WI38 (cell line): ENCODE results near the gene SBDS.
A peak's percentile ranks its signal among the peaks of the same experiment; 100 is the strongest.
"Not testable (repeated sequence)": the region's sequence is repeated elsewhere in the genome, so short reads cannot be mapped to it uniquely, and the experiment has no call there.

ENCODE experiments used
- H3K4me3 ChIP-seq: 2 replicates; pipeline ENCODE4 v1.5.1; 2011; ENCODE audit warnings: low read depth, mild to moderate bottlenecking, control low read depth, low read length
- TF ChIP-seq, protein P1 (sequence below): IDR thresholded peaks from 2 replicates; pipeline ENCODE4 v1.5.1; 2012; ENCODE audit warnings: low read depth, mild to moderate bottlenecking, control low read depth, low read length

Gene SBDS

DNA sequence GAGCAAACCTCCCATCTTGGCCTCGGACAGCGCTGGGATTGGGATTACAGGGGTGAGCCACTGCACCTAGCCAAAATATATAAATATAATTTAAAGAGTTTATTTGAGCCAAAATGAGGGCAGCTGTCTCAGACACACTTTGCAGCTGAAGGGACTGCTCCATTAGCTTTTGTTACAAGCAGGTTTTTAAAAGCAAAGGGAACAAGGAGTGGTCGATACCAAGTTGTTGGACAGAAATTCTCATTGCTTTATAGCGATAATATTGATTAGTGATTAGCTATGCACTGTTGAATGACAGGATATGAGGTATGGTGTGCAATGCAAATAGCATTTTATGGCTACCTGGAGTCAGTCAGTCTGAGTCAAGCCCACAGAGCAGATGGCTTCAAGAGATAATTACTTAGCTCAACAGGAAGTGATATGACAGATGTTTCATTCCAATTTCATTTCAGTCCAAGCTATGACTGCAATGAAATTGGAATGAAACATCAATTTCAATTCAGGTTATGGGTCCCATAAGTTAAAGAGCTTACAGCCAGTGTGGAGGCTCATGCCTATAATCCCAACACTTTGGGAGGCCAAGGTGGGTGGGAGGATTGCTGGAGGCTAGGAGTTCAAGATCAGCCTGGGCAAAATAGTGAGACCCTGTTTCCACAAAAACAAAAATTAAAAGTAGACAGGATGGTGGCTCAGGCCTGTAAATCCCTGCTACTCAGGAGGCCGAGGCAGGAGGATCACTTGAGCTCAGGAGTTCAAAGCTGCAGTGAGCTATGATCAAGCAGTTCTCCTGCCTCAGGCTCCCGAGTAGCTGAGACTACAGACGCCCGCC lies 24.4 kb upstream of the SBDS start:
- no peak overlapping the region for H3K4me3 ChIP-seq
- TF ChIP-seq, protein P1, sequence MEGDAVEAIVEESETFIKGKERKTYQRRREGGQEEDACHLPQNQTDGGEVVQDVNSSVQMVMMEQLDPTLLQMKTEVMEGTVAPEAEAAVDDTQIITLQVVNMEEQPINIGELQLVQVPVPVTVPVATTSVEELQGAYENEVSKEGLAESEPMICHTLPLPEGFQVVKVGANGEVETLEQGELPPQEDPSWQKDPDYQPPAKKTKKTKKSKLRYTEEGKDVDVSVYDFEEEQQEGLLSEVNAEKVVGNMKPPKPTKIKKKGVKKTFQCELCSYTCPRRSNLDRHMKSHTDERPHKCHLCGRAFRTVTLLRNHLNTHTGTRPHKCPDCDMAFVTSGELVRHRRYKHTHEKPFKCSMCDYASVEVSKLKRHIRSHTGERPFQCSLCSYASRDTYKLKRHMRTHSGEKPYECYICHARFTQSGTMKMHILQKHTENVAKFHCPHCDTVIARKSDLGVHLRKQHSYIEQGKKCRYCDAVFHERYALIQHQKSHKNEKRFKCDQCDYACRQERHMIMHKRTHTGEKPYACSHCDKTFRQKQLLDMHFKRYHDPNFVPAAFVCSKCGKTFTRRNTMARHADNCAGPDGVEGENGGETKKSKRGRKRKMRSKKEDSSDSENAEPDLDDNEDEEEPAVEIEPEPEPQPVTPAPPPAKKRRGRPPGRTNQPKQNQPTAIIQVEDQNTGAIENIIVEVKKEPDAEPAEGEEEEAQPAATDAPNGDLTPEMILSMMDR = no peak

DNA sequence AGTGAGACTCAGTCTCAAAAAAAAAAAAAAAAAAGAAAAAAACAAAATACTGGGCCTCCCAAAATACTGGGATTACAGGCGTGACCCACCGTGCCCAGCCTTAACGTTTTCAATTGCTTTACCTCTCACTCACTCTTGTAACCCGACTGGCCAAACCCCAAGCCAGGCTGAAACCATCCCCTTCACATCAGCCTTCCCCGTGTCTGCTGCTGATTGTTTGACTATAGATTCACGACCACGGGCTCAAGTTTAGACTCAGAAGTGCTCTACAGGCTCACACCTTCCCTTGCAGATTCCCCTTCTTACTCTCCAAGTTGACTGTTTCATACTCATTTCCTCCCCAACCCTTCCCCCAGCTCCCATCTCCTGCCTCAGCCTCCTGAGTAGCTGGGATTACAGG lies 23.6 kb upstream of the SBDS start:
- no peak overlapping the region for H3K4me3 ChIP-seq
- TF ChIP-seq, protein P1 = no peak

DNA sequence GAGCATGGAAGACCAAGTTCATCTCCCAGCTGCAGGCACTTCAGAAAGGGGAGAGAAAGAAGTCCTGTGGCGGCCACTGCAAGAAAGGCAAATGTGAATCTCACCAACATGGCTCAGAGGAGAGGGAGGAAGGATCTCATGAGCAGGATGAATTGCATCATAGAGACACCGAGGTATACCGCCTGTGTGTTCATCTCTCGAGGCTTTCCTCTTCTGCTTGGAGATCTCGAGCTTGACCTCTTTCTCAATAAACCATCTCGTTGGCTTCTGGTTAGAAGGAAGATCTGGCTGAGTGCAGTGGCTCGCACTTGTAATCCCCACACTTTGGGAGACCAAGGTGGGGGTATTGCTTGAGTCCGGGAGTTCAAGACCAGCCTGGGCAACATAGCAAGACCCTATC lies 22.6 kb upstream of the SBDS start:
- not testable (repeated sequence) for H3K4me3 ChIP-seq

DNA sequence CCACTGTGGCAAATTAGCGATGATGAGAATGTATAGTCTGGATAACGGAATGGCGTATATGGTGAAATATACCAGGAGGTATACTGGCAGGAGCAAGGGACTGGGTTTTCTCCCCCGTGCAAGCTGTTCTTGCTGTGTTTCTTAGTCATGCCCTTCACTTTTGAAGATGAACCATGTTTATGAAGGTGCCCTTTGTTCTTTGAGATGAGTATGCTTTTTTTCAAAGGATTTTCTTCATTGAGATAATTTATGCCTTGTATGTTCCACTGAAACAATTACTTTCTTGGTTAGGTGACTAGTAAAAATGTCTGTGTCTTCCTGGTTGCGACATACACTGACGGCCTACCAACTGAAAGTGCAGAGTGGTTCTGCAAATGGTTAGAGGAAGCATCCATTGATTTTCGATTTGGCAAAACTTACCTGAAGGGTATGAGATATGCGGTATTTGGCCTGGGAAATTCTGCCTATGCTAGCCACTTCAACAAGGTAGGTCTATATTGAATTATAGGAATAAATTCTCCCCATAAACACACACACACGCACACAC lies 18.8 kb upstream of the SBDS start:
- H3K4me3 ChIP-seq = not testable (repeated sequence)

DNA sequence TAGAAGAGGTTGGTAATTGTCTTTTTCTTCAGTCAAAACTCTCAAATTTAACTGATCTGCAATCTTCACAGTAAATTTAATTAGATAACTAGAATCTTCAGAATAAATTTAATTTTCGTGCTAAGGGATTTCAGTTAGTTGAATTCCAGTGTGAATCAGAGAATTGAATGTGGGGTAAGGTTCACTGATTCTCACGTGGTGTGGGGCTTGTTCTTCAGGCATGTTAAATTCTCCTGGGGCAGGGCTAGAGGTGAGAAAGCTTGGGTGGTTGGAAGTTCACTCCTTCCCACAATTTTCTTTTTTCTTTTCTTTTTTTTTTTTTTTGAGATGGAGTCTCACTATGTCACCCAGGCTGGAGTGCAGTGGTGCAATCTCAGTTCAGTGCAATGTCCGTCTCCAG lies 14.3 kb upstream of the SBDS start:
- not testable (repeated sequence) for H3K4me3 ChIP-seq

DNA sequence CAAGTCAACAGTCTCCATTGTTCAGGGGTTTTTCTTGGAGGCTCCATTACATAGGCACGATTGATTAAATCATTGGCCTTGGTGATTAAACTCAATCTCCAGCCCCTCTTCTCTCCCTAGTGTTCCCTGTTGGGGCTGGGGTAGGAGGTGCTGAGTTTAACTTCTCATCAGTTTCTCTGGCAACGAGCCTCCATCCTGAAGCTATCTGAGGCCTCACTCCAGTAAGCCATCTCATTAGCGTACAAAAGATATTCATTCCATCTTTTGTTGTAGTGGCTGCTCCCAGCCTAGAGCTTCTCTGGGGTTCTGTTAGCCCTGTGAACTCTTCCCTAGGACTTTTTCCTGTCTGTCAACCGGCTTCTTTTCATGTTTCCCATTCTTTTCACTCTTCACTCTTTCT lies 12.9 kb upstream of the SBDS start:
- TF ChIP-seq, protein P1 = no peak
- H3K4me3 ChIP-seq = no peak overlapping the region

DNA sequence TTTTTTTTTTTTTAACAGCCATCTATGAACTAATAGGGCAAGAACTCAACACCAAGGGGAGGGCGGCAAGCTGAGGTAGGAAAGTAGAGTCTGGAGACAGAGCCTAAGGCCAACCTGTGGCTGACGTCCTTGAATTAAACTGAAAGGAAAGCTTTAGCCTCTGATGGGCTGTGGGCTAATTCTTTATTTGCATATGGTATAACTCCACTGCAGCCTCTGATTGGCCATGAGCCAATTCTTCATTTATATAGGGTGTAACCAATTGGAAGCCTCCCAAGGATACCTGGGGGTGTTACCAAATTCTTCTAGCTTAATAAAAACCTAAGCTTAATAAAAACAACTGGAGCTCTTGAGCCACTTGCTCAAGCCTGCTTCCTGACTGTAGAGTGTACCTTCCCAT lies 11.6 kb upstream of the SBDS start:
- H3K4me3 ChIP-seq = no peak overlapping the region
- TF ChIP-seq, protein P1 = no peak

DNA sequence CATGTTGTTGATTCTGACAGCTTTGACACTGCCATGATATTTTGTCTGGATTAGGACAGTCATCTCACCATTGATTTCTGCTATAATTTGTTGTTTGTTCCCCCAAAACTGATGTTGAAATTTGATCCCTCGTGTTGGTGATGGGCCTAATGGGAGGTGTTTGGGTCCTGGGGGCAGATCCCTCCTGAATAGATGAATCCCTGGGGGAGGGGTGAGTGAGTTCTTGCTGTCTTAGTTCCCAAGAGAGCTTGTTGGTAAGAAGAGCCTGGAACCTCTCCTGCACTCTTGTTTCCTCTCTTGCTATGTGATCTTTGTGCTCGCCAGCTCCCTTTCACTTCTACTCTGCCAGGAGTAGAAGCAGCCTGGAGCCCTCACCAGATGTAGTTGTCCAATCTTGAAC lies 8.8 kb upstream of the SBDS start:
- H3K4me3 ChIP-seq = not testable (repeated sequence)

DNA sequence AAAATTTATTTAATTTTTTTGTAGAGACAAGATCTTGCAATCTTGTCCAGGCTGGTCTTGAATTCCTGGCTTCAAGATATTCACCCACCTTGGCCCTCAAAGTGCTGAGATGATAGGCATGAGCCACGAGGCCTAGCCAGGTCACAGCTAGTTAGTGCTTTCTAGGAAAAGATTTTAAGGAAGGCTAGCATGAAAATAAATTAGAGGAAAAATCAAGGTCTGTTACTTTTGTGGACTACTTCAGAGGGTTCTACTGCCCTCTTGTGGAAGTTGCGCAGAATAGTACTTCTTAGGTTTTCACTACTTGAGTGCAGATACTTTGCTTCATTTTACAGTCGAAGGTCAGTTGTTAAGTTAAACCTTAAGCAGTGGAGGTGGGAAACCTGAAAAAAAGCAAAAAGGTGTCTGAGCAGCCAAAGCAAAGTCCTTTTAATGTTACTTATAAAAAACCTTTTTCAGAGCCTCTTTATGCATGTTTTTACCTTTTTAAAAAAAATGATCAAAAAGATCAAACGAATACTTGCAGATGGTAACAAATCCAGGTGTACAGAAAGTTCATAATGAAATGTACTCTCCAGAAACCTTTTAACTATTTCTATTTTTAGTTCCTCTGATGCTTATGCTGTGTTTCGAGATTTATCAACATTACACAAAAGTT lies 5.3 kb upstream of the SBDS start:
- not testable (repeated sequence) for H3K4me3 ChIP-seq

DNA sequence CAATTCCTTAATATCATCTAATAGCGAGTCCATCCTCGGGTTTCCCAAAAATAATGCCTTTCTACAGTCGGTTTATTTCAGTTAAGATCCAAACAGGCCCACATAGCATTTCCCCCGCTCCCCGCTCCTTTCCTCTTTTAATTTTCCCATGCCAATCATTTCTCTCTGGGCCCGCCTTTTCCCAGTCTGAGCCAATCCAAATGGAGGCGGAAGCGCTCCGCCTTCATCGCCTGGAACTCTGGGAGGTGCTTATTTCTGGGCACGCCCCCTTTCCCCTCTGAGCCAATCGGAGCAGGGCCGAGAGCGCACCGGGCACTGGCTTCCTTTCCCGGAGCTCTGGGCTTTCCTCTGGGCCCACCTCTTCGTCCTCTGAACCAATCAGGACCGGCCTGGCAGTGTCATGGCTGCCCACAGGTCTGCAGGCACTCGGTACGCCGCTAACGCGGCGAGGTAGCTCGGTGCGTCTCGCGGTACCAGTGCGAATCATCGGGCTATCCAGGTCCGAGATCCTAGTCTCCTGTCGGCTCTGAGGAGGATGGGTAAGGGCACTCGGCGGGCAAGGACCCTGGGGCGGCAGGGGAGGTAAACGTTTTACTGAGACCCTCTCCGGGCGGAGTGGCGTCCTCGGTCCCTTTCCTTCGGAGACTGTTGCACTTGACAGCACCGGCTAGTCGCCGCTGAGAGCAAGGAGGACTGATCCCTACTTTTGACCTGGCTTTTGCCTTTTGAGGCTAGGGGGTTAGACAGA lies 1.2 kb upstream of the SBDS start, which contains the start of gene TYW1:
Gene TYW1 (plus strand): TSS at position 390 of the 748 bp plus-strand sequence. CDS start 146 bp downstream, at position 536.
- peak within 1 kb of the TSS; percentile 64 for H3K4me3 ChIP-seq

DNA sequence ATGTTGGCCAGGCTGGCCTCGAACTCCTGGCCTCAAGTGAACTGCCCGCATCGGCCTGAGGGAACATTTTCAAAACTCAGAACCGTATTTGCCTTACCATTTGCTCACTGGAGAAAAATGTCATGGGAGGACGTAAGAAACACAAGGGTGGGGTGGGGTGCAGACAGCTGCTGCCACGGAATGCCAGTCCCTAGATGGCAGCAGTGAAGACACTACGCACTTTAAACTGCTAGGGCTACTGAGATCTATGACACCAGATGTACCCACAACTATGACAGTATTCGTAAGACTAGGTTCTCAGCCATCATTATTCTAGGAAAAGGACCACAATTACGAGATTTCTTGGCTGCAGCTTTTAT lies 716 bp downstream of the SBDS start:
- peak overlapping the region; percentile 74 for H3K4me3 ChIP-seq

DNA sequence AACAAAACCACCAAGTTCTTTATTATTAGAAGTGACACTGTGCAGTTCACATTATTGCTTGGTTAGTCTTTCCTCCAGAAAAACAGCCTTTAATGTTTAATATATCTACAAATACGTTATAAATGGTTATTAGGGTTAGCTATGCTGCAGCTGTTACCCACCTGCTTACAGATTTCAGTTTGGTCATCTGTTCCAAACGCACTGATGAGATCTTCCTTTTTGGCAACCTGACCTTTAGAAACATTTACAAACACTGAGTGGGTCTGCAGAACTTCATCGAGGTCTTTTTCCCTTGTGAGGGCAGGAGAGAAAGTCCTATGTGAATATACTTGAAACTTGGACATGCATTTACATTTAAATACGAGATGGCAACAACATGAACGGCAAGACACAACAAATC lies 1.3 kb downstream of the SBDS start:
- peak overlapping the region; percentile 74 for H3K4me3 ChIP-seq

DNA sequence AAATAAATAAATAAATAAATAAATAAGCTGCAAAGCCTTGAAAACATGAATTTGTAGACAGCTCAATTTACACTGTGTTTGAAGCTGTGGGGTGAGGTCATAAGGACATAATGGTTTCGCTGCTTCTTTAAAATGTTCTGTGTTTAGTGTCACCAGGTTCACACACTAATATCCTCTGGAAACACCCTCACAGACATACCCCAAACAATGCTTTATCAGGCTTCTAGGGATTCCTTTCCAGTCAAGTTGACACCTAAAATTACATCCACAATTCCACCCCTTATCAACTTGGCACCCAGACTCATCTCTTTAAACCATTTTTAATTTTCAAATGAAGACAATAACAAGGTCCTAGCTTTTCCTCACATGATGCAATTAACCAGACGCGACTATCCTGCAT lies 5.8 kb downstream of the SBDS start:
- not testable (repeated sequence) for H3K4me3 ChIP-seq

DNA sequence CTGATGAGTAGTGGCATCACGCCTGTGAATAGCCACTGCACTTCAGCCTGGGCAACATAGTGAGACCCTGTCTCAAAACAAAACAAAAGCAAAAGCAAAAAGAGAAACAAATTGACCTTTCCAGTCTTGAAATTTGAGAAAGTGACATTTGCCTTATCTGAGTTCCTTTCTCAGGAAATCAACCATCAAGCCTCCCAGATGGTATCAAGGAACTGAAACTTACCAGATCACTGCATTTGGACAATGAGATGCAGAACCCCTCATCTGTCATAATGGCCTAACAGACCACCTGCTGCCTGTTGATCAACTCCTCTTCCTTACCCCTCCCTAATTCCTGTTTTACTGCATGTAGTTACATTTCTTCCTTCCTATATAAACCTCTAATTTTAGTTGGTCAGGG lies 15.1 kb downstream of the SBDS start:
- not testable (repeated sequence) for H3K4me3 ChIP-seq

DNA sequence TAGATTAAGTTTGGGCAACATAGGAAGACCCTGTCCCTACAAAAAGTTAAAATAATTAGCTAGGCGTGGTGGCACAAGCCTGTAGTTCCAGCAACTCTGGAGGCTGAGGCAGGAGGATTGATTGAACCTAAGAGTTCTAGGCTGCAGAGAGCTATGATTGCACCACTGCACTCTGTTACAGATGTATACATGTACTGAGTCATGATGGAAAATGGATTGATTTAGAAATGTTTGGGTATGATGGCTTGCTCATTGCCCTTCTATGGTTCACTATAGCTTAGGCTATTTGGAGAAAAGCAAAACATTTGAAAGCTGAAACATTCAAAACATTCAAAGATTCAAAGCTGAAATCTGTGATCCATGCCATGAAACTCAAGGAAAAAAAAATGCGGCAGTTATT lies 16.4 kb downstream of the SBDS start:
- not testable (repeated sequence) for H3K4me3 ChIP-seq
